ENCODE results near the gene NT5DC2.

DNA sequence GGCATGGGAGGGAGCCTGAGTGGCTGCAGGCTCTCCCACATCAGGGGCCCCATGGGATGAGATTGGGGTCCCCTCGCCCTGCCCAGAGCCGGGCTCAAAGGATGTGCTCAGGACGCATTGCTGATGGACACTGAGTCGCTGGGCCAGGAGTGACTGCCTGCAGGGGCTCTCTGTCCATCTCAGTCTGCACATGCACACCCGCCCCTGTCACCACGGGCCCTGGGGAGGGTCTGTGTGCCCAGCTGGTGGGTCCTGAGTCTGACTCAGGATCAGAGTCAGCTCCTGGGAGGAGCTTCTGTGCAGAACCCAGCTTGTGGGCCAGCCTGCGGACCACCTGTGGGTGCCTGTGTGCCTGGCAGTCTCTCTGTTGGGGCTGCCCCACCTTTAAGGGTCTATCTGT lies 20.4 kb downstream of the NT5DC2 start:
- TF ChIP-seq, protein P1, sequence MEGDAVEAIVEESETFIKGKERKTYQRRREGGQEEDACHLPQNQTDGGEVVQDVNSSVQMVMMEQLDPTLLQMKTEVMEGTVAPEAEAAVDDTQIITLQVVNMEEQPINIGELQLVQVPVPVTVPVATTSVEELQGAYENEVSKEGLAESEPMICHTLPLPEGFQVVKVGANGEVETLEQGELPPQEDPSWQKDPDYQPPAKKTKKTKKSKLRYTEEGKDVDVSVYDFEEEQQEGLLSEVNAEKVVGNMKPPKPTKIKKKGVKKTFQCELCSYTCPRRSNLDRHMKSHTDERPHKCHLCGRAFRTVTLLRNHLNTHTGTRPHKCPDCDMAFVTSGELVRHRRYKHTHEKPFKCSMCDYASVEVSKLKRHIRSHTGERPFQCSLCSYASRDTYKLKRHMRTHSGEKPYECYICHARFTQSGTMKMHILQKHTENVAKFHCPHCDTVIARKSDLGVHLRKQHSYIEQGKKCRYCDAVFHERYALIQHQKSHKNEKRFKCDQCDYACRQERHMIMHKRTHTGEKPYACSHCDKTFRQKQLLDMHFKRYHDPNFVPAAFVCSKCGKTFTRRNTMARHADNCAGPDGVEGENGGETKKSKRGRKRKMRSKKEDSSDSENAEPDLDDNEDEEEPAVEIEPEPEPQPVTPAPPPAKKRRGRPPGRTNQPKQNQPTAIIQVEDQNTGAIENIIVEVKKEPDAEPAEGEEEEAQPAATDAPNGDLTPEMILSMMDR (IDR thresholded peaks at IDR 0.05), result no peak
- TF ChIP-seq POLR2A (IDR thresholded peaks at IDR 0.05), result no peak
- TF ChIP-seq POLR2AphosphoS5 (IDR thresholded peaks at IDR 0.05), result no peak
- TF ChIP-seq EP300 (IDR thresholded peaks at IDR 0.05), result no peak
